Measurements from ENCODE around the gene KPNA1.

- TF ChIP-seq CTCF (IDR thresholded peaks at IDR 0.05; ENCODE audit: low read depth, low read length) (no peak), EZH2phosphoT487 (IDR thresholded peaks at IDR 0.05; ENCODE audit: low read depth) (no peak)
These were observed 97.8 kb downstream of the KPNA1 start for GRCh38 chr3:122416966-122417365.
